Astrocyte of the spinal cord (primary cell): ENCODE data around the gene PTPRZ1.

Source experiments
- DNase-seq: peaks from one replicate; pipeline ENCODE4 v3.0.0; 2011; ENCODE audit warnings: low read depth, low spot score
- H3K4me3 ChIP-seq: 2 replicates; pipeline ENCODE4 v1.5.1; 2011; ENCODE audit warnings: low read depth, mild to moderate bottlenecking, low read length, moderate library complexity
- CTCF ChIP-seq: IDR thresholded peaks from 2 replicates; pipeline ENCODE4 v1.5.1; 2012; ENCODE audit warnings: low read depth, mild to moderate bottlenecking, low read length, inconsistent platforms
- in situ Hi-C: cut with HindIII; loops from 2 replicates; pipeline ENCODE4 v1.10.0; 2017; ENCODE audit warnings: low sequenced_read_pairs

The PTPRZ1 gene

GRCh38 chr7:121960678-121961077, 87.7 kb downstream of the PTPRZ1 start:
- no peak for TF ChIP-seq CTCF
- in situ Hi-C loops, result no loop called here
- H3K4me3 ChIP-seq, result no peak overlapping the region
- no peak for DNase-seq

- H3K4me3 ChIP-seq, result no peak overlapping the region
- in situ Hi-C loops, result no loop called here
- peak; percentile 78 for DNase-seq
- peak; percentile 10 for TF ChIP-seq CTCF
These were observed 88.3 kb downstream of the PTPRZ1 start for GRCh38 chr7:121961089-121961867.

- no peak for DNase-seq
- no peak for TF ChIP-seq CTCF
- in situ Hi-C loops, result no loop called here
- no peak overlapping the region for H3K4me3 ChIP-seq
These were observed 93.4 kb downstream of the PTPRZ1 start for GRCh38 chr7:121966276-121966934.

GRCh38 chr7:121966935-121967332, 94.0 kb downstream of the PTPRZ1 start:
- in situ Hi-C loops, result no loop called here
- DNase-seq, result no peak
- no peak overlapping the region for H3K4me3 ChIP-seq
- no peak for TF ChIP-seq CTCF

- peak; percentile 4 for TF ChIP-seq CTCF
- no peak for DNase-seq
- no peak overlapping the region for H3K4me3 ChIP-seq
- in situ Hi-C loops, result no loop called here
These were observed 112.6 kb downstream of the PTPRZ1 start for GRCh38 chr7:121985476-121986030.

GRCh38 chr7:121992068-121992467, 119.1 kb downstream of the PTPRZ1 start:
- DNase-seq, result no peak
- no peak for TF ChIP-seq CTCF
- in situ Hi-C loops, result no loop called here
- no peak overlapping the region for H3K4me3 ChIP-seq
